A673 (cell line): ENCODE results near the gene BGN. TPM values are rescaled to one million over a fixed set of nuclear protein-coding genes. Genes with fewer than 3 reads are reported as not detected.

Experiments
- BruUV-seq: library from RNA; stranded (reverse); fragments of 400-500 nt; replicated peaks from 2 replicates; lab custom pipeline; 2021; lab: Mats Ljungman, UMichigan
- CTCF ChIA-PET: fragments of 300-600 bp; sonication (Branson Sonifier 250); formaldehyde crosslinking; loops from one replicate; lab custom pipeline; 2022; ENCODE audit warnings: antibody characterized with exemption; lab: Charles Lee
- POLR2A ChIA-PET: fragments of 300-600 bp; sonication (Branson Sonifier 250); formaldehyde crosslinking; loops from one replicate; lab custom pipeline; 2022; ENCODE audit warnings: antibody characterized with exemption; ENCODE audit not compliant: low non-redundant PET; lab: Charles Lee
- DNase-seq: peaks from one replicate; pipeline ENCODE4 v3.0.0-alpha.2; 2015; ENCODE audit warnings: low spot score
- H3K27ac ChIP-seq: fragments of 200-600 bp; sonication (generic); 2 replicates; pipeline ENCODE4 v1.5.1; 2016; ENCODE audit warnings: mixed run types, low read depth, mild to moderate bottlenecking, mixed read lengths, antibody characterized with exemption, low read length; ENCODE audit not compliant: poor library complexity, severe bottlenecking
- H3K27me3 ChIP-seq: fragments of 200-600 bp; sonication (generic); replicated peaks from 2 replicates; pipeline ENCODE4 v1.6.1; 2017; ENCODE audit warnings: mixed run types, low read depth, mild to moderate bottlenecking, mixed read lengths, antibody characterized with exemption, low read length; ENCODE audit not compliant: insufficient read depth, poor library complexity
- H3K36me3 ChIP-seq: fragments of 200-600 bp; sonication (generic); 2 replicates; pipeline ENCODE4 v1.6.1; 2016; ENCODE audit warnings: mixed run types, mild to moderate bottlenecking, mixed read lengths, antibody characterized with exemption, low read length; ENCODE audit not compliant: insufficient read depth, poor library complexity, severe bottlenecking
- H3K4me1 ChIP-seq: fragments of 200-600 bp; sonication (generic); 2 replicates; pipeline ENCODE4 v1.6.1; 2017; ENCODE audit warnings: mixed run types, mild to moderate bottlenecking, mixed read lengths, antibody characterized with exemption, low read length; ENCODE audit not compliant: insufficient read depth, poor library complexity, severe bottlenecking
- H3K4me3 ChIP-seq: fragments of 200-600 bp; sonication (generic); 2 replicates; pipeline ENCODE4 v1.5.1; 2016; ENCODE audit warnings: low read depth, mixed run types, mild to moderate bottlenecking, mixed read lengths, low read length; ENCODE audit not compliant: poor library complexity, severe bottlenecking
- H3K9me3 ChIP-seq: fragments of 200-600 bp; sonication (generic); 2 replicates; pipeline ENCODE4 v1.6.1; 2016; ENCODE audit warnings: mixed run types, low read depth, mild to moderate bottlenecking, mixed read lengths, antibody characterized with exemption, low read length; ENCODE audit not compliant: poor library complexity, severe bottlenecking
- CTCF ChIP-seq: fragments of 300-800, 200-600 bp; sonication (generic); conservative IDR thresholded peaks from 2 replicates; pipeline ENCODE4 v1.5.1; 2017; ENCODE audit warnings: low read depth, mild to moderate bottlenecking, antibody characterized with exemption, low read length, moderate library complexity, mixed read lengths
- EZH2 ChIP-seq: fragments of 200-600 bp; sonication (generic); IDR thresholded peaks from 2 replicates; pipeline ENCODE4 v1.6.1; 2017; ENCODE audit warnings: borderline replicate concordance, low read depth, mild to moderate bottlenecking, mixed read lengths, antibody characterized with exemption, low read length; ENCODE audit not compliant: poor library complexity, severe bottlenecking
- intact Hi-C: fragments of 100-400 bp; cut with micrococcal nuclease; formaldehyde crosslinking; loops from one replicate; pipeline ENCODE4 v1.10.0; 2022; ENCODE audit not compliant: unreplicated experiment
- total RNA-seq: library from RNA; stranded (reverse); gene quantifications from 2 replicates; pipeline ENCODE4 v1.2.3, GENCODE V29; 2021

Gene BGN
- total RNA-seq, 1 experiment from 2014 or later = 51.8 TPM

DNA sequence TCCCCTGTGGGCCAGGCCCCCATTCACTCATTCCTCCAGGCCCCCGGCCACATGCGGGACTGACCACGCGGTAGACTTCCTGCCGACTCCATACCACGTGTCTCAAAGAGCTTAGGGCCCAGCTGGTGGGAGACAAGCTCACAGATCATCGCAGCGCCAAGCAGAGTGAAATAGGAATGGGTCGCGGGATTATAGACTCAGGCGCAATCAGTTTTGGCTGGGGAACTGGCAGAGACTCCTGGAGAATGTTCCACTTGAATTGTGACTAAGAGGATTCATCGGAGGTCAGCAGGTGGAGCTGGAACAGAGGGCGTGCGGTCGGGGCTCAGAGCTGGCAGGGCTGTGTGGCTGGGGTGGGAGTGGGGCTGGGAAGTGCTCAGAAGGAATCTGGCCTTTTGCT, 38.3 kb downstream of the BGN start:
- Histone ChIP-seq H3K4me3 (no peak overlapping the region), H3K4me1 (no peaks in the 10 kb centered on the region), H3K9me3 (no peaks in the 10 kb centered on the region), H3K27ac (no peak overlapping the region), H3K27me3 (no peaks in the 10 kb centered on the region), H3K36me3 (no peaks in the 10 kb centered on the region)
- intact Hi-C loops = no loop called here
- BruUV-seq = no TSS peak
- DNase-seq = no peak
- ChIA-PET CTCF (no interaction called here), POLR2A (no interaction called here)
- TF ChIP-seq CTCF (no peak), EZH2 (no peak)

GRCh38 chrX:153537080-153537479, 42.3 kb downstream of the BGN start:
- Histone ChIP-seq H3K9me3 (no peaks in the 10 kb centered on the region), H3K4me1 (no peaks in the 10 kb centered on the region), H3K4me3 (no peak overlapping the region), H3K27ac (no peak overlapping the region), H3K36me3 (no peaks in the 10 kb centered on the region), H3K27me3 (no peaks in the 10 kb centered on the region)
- ChIA-PET CTCF (no interaction called here), POLR2A (interaction anchor here (0.5 kb wide), 1 partner anchor 413 kb away, joined by 4 read pairs; no protein-coding TSS in a partner anchor)
- intact Hi-C loops = no loop called here
- TF ChIP-seq EZH2 (no peak), CTCF (no peak)
- DNase-seq = no peak
- no TSS peak for BruUV-seq

DNA sequence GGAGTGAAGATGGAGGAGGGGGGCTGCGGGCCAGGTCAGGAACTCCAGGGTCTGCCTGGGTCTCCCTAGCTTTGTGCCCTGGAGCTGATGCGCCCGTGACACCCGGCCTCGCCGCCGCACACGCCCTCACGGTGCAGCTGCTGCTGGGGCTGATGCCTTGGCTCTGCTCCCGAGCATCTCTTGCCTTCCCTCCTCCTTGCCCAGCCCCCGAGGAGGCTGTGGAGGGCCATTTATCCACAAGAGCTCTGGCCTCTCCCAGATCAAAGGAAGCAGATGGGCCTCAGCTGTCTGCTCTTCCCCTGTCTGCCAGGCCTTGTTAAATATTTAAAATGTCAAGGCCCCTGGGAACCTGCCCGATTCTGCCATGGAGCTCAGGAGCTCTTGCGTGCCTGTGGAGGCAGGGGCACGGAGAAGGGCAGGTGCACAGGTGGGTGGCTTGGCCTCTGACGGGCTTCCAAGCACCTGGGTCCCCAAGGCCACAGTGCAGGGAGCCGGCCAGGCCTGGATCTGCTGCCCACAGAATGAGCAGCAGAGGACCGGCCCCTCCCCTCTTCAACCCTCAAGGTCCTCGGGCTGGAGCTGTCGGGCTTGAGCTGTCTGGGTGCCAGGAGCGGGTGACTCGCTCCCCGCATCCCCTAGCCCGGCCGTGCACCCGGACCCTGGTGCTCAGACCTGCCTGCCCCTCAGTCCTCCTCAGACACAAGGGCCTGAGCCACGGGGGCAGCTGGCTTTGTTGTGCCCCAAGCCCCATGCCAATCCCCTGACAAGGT, 42.9 kb downstream of the BGN start:
- intact Hi-C loops = no loop called here

More for the DNA sequence above, 42.9 kb downstream of the BGN start:
- ChIA-PET POLR2A (interaction anchor here (0.5 kb wide), 1 partner anchor 413 kb away, joined by 4 read pairs; no protein-coding TSS in a partner anchor), CTCF (no interaction called here)
- Histone ChIP-seq H3K4me1 (no peaks in the 10 kb centered on the region), H3K4me3 (no peak overlapping the region), H3K27ac (no peak overlapping the region), H3K9me3 (no peaks in the 10 kb centered on the region), H3K36me3 (no peaks in the 10 kb centered on the region), H3K27me3 (no peaks in the 10 kb centered on the region)
- DNase-seq = no peak
- no TSS peak for BruUV-seq
- TF ChIP-seq CTCF = no peak
- no peak for TF ChIP-seq EZH2
